Astrocyte of the cerebellum (primary cell): ENCODE results near the gene AMN.

Source experiments
- DNase-seq: peaks from one replicate; pipeline ENCODE4 v3.0.0-alpha.2; 2011; ENCODE audit warnings: low read depth
- H3K4me3 ChIP-seq: 2 replicates; pipeline ENCODE4 v1.5.1; 2011; ENCODE audit warnings: mild to moderate bottlenecking, low read depth, low read length, moderate library complexity
- in situ Hi-C: cut with HindIII; loops from 2 replicates; pipeline ENCODE4 v1.10.0; 2017; ENCODE audit warnings: low sequenced_read_pairs
- TF ChIP-seq, protein P1 (sequence below): IDR thresholded peaks from 2 replicates; pipeline ENCODE4 v1.5.1; 2012; ENCODE audit warnings: low read length, low read depth, moderate library complexity, mild to moderate bottlenecking; ENCODE audit errors: missing control alignments

AMN gene

DNA sequence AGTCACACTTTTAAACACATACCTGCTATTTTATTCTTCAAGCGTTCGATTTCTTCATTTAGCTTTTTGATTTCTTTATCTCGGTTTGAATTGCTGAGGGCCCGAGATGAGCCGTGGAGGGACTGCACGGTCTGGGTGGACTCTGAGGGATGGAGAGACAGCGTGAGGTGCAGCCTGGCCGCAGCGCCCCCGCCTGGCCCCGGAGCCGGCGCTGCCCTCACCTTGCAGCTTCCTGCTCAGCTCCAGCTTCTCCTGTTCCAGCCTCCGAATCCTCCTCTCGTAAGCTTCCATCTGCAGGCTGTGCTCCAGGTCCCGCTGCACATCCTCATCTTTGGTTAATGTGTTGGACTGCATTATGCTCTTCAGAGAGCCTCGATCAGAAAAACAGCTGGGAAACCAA is 53.2 kb downstream of the AMN start:
- TF ChIP-seq, protein P1, sequence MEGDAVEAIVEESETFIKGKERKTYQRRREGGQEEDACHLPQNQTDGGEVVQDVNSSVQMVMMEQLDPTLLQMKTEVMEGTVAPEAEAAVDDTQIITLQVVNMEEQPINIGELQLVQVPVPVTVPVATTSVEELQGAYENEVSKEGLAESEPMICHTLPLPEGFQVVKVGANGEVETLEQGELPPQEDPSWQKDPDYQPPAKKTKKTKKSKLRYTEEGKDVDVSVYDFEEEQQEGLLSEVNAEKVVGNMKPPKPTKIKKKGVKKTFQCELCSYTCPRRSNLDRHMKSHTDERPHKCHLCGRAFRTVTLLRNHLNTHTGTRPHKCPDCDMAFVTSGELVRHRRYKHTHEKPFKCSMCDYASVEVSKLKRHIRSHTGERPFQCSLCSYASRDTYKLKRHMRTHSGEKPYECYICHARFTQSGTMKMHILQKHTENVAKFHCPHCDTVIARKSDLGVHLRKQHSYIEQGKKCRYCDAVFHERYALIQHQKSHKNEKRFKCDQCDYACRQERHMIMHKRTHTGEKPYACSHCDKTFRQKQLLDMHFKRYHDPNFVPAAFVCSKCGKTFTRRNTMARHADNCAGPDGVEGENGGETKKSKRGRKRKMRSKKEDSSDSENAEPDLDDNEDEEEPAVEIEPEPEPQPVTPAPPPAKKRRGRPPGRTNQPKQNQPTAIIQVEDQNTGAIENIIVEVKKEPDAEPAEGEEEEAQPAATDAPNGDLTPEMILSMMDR: no peak
- H3K4me3 ChIP-seq: no peak overlapping the region
- no peak for DNase-seq
- in situ Hi-C loops: loop anchor here (10.0 kb wide), 1 partner anchor 329 kb away; no protein-coding TSS in a partner anchor

DNA sequence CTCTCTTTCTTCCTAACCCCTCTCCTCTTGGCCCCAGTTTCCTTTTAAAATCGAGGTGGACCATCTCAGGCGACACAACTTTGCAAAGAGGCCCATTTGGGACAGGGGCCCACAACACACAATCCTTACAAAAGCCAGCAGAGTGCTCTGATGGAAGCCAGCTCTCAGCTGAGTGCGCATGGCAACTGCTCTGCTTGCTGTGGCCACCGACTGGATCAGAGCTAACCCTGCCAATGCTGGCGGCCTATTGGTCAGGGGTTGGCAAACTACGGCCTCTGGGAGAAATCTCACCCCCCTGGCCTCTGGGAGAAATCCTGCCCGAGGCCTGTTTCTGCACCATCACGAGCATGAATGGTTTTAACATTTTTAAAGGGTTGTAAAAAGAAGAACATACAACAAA is 55.0 kb downstream of the AMN start:
- DNase-seq: no peak
- TF ChIP-seq, protein P1: no peak
- in situ Hi-C loops: loop anchor here (10.0 kb wide), 1 partner anchor 327 kb away; no protein-coding TSS in a partner anchor
- no peak overlapping the region for H3K4me3 ChIP-seq

DNA sequence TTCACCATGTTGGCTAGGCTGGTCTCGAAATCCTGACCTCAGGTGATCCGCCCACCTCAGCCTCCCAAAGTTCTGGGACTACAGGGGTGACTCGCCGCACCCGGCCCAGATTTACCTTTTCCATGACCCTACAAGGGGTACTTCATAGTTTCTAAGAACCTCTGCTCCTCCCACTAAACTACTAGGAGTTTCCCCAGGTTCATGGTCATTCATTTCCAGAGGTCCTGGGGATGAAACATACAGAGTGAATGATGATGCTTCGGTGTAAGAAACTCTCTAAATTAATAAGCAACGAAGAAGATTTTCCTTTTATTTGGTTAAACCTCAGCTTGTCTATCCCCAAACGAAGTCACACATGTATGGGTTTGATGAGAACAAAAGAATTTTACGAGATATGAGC is 56.9 kb downstream of the AMN start:
- H3K4me3 ChIP-seq: no peak overlapping the region
- no peak for DNase-seq
- TF ChIP-seq, protein P1: no peak
- in situ Hi-C loops: loop anchor here (10.0 kb wide), 1 partner anchor 325 kb away; no protein-coding TSS in a partner anchor

DNA sequence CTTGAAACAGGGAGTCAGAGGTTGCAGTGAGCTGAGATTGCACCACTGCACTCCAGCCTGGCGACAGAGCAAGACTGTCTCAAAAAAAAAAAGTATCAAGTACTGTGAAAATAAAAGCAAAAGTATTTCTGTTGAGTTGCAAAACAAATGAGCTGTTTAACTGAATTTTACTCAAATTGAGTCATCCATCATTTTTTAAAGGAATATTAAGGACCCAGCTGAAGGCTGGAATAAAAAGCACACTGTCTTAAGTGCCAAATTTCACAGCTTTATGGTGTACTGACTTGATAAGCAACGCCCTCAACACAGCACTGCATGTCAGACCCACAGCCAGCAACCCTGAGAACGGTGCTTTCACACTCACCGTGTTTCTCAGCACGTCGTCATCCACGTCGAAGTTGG is 57.9 kb downstream of the AMN start:
- TF ChIP-seq, protein P1: no peak
- no peak for DNase-seq
- no peak overlapping the region for H3K4me3 ChIP-seq
- in situ Hi-C loops: no loop called here
